ENCODE data around the gene CSRP2.

DNA sequence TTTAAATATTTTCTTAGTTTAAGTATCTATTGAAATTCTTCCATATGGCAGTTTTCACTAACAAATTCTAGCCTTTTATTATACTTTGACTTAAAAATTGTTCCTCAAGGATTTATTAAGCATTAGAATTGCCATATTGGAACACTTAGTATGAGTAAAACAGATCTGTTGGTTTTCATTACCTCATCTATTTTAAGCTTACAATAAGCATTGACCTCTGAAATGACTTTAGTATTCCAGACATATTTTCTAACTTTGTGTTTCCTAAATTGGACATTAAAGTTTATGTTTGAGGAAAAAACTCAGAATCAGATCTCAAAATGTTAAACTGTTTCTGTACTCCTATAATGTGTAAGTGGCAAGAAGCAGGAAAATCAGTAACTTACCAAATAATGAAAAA, 48.4 kb downstream of the CSRP2 start:
- TF ChIP-seq REST (IDR thresholded peaks at IDR 0.05; ENCODE audit: low read depth) (no peak), TCF7L2 (IDR thresholded peaks at IDR 0.05; ENCODE audit: borderline replicate concordance, extremely low read depth, insufficient read depth, insufficient read length) (no peak), POLR2A (IDR thresholded peaks at IDR 0.05; ENCODE audit: borderline replicate concordance, extremely low read depth, insufficient read depth, insufficient read length) (no peak)
- TF ChIP-seq, protein P1, sequence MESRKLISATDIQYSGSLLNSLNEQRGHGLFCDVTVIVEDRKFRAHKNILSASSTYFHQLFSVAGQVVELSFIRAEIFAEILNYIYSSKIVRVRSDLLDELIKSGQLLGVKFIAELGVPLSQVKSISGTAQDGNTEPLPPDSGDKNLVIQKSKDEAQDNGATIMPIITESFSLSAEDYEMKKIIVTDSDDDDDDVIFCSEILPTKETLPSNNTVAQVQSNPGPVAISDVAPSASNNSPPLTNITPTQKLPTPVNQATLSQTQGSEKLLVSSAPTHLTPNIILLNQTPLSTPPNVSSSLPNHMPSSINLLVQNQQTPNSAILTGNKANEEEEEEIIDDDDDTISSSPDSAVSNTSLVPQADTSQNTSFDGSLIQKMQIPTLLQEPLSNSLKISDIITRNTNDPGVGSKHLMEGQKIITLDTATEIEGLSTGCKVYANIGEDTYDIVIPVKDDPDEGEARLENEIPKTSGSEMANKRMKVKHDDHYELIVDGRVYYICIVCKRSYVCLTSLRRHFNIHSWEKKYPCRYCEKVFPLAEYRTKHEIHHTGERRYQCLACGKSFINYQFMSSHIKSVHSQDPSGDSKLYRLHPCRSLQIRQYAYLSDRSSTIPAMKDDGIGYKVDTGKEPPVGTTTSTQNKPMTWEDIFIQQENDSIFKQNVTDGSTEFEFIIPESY (IDR thresholded peaks at IDR 0.05; ENCODE audit: extremely low read depth, insufficient replicate concordance, low read length) = no peak
- TF ChIP-seq, protein P2, sequence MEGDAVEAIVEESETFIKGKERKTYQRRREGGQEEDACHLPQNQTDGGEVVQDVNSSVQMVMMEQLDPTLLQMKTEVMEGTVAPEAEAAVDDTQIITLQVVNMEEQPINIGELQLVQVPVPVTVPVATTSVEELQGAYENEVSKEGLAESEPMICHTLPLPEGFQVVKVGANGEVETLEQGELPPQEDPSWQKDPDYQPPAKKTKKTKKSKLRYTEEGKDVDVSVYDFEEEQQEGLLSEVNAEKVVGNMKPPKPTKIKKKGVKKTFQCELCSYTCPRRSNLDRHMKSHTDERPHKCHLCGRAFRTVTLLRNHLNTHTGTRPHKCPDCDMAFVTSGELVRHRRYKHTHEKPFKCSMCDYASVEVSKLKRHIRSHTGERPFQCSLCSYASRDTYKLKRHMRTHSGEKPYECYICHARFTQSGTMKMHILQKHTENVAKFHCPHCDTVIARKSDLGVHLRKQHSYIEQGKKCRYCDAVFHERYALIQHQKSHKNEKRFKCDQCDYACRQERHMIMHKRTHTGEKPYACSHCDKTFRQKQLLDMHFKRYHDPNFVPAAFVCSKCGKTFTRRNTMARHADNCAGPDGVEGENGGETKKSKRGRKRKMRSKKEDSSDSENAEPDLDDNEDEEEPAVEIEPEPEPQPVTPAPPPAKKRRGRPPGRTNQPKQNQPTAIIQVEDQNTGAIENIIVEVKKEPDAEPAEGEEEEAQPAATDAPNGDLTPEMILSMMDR (IDR thresholded peaks at IDR 0.05 in 2 of 3, conservative IDR thresholded peaks at IDR 0.05 in 1 of 3; ENCODE audit: borderline replicate concordance in 1 of 3, insufficient read depth in 1 of 3, low read depth in 2 of 3, low read length in 2 of 3) = no peak

Data from HCT116 (cell line).